ENCODE measurements around the gene KCNJ8.

KCNJ8 gene

DNA sequence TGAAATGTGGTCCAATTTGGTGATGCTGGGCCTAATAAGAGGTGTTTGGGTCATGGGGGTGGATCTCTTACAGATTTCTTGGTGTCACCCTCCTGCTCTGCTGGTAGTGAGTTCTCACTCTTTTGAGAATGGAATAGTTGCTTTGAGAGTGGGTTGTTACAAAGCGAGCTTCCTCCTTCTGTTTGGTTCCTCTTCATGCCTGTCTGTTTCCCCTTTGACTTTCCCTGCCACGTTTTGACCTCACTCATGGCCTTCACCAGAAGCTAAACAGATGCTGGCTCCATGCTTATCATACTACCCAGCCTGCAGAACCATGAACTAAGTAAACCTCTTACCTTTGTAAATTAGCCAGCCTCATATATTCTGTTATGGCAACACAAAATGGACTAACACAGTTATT is 59.1 kb downstream of the KCNJ8 start:
- TF ChIP-seq, protein P1, sequence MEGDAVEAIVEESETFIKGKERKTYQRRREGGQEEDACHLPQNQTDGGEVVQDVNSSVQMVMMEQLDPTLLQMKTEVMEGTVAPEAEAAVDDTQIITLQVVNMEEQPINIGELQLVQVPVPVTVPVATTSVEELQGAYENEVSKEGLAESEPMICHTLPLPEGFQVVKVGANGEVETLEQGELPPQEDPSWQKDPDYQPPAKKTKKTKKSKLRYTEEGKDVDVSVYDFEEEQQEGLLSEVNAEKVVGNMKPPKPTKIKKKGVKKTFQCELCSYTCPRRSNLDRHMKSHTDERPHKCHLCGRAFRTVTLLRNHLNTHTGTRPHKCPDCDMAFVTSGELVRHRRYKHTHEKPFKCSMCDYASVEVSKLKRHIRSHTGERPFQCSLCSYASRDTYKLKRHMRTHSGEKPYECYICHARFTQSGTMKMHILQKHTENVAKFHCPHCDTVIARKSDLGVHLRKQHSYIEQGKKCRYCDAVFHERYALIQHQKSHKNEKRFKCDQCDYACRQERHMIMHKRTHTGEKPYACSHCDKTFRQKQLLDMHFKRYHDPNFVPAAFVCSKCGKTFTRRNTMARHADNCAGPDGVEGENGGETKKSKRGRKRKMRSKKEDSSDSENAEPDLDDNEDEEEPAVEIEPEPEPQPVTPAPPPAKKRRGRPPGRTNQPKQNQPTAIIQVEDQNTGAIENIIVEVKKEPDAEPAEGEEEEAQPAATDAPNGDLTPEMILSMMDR (IDR thresholded peaks at IDR 0.05; ENCODE audit: insufficient read depth, missing control alignments): no peak
- no peak for DNase-seq (ENCODE audit: insufficient read length, low spot score)
- FAIRE-seq: no peak
